Kidney epithelial cell (primary cell): ENCODE data around the gene RTP3. TPM values are rescaled to one million over a fixed set of nuclear protein-coding genes. Genes with fewer than 3 reads are reported as not detected.
"Not testable (repeated sequence)": the region's sequence is repeated elsewhere in the genome, so short reads cannot be mapped to it uniquely, and the experiment has no call there.

Source experiments
- DNase-seq: peaks from one replicate; pipeline ENCODE4 v3.0.0-alpha.2; 2010; ENCODE audit warnings: low read depth
- H3K27me3 ChIP-seq: 2 replicates; pipeline ENCODE4 v1.6.0; 2011; ENCODE audit warnings: low read length; ENCODE audit not compliant: control insufficient read depth, insufficient read depth
- H3K36me3 ChIP-seq: 2 replicates; pipeline ENCODE4 v1.5.1; 2011; ENCODE audit warnings: low read length; ENCODE audit not compliant: control insufficient read depth, insufficient read depth
- H3K4me3 ChIP-seq: 2 replicates; pipeline ENCODE4 v1.5.1; 2011; ENCODE audit warnings: low read depth, mild to moderate bottlenecking, control low read depth, low read length
- CTCF ChIP-seq: IDR thresholded peaks from 2 replicates; pipeline ENCODE4 v1.5.1; 2011; ENCODE audit warnings: mild to moderate bottlenecking, moderate library complexity, low read length, control low read depth, inconsistent platforms; ENCODE audit not compliant: insufficient read depth, poor library complexity, severe bottlenecking
- total RNA-seq: library from RNA; depleted of rRNA; stranded (reverse); fragments of >200 nt; gene quantifications from 2 replicates; pipeline ENCODE4 v1.2.3, GENCODE V29; 2015

The RTP3 gene
- total RNA-seq, 1 donor from 2014 or later, result not detected

GRCh38 chr3:46521096-46521495, 23.3 kb downstream of the RTP3 start:
- Histone ChIP-seq H3K36me3 (no peaks in the 10 kb centered on the region), H3K27me3 (no peaks in the 10 kb centered on the region), H3K4me3 (no peak overlapping the region)
- DNase-seq, result no peak
- TF ChIP-seq CTCF, result no peak

- H3K36me3 ChIP-seq, H3K4me3 ChIP-seq, H3K27me3 ChIP-seq, DNase-seq: not testable (repeated sequence)
These were observed 24.4 kb downstream of the RTP3 start for GRCh38 chr3:46522201-46522600.

DNA sequence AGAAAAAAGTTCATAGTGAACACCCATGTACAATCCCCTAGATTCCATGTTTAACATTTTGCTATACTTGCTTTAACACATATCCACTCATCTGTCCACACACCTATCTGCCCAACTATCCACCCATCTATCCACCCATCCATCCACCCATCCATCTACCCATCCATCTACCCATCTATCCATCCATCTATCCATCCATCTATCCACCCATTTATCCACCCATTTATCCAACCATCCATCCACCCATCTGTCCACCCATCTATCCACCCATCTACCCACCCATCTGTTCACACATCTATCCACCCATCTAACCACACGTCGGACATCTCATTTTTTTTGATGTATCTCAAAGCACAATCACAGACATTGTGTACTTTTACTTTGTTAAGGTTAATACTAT, 25.8 kb downstream of the RTP3 start:
- TF ChIP-seq CTCF, result no peak

DNA sequence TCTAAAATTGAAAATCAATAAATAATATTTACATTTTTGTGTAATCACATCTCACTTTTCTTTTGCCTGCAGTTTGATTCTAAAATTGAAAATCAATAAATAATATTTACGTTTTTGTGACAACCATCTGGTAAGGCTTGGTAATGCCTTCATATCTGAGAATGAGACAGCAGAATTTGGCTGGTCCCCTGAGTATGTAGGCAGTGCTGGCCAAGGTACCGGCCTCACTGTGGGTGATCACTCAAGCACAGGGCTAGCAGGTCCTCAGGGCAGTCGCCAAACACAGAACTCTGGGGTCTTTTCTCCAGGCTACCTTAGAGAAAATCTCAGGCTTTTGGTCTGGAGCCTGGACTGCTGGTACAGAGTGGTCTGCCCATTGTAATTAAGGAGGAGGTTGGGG, 26.2 kb downstream of the RTP3 start:
- DNase-seq, result no peak
- Histone ChIP-seq H3K36me3 (no peaks in the 10 kb centered on the region), H3K27me3 (no peaks in the 10 kb centered on the region), H3K4me3 (no peak overlapping the region)
- no peak for TF ChIP-seq CTCF

More for the DNA sequence above, 25.8 kb downstream of the RTP3 start:
- DNase-seq, result no peak
- H3K4me3 ChIP-seq, result no peak overlapping the region
- H3K36me3 ChIP-seq, result no peaks in the 10 kb centered on the region
- H3K27me3 ChIP-seq, result no peaks in the 10 kb centered on the region

GRCh38 chr3:46524832-46525231, 27.1 kb downstream of the RTP3 start:
- DNase-seq, result no peak
- no peaks in the 10 kb centered on the region for H3K36me3 ChIP-seq
- no peak for TF ChIP-seq CTCF

GRCh38 chr3:46527239-46527638, 29.5 kb downstream of the RTP3 start:
- Histone ChIP-seq H3K36me3 (no peaks in the 10 kb centered on the region), H3K27me3 (no peaks in the 10 kb centered on the region), H3K4me3 (no peak overlapping the region)
- DNase-seq, result no peak
- no peak for TF ChIP-seq CTCF

More at GRCh38 chr3:46524832-46525231, 27.1 kb downstream of the RTP3 start:
- Histone ChIP-seq H3K27me3 (no peaks in the 10 kb centered on the region), H3K4me3 (no peak overlapping the region)
